Esophagus (tissue), 2 donors: ENCODE results near the gene PRCP. TPM values are rescaled to one million over a fixed set of nuclear protein-coding genes. Genes with fewer than 3 reads are reported as not detected.

Experiments used
- H3K27ac ChIP-seq, 2 donors: one replicate each; pipeline ENCODE4 v1.5.1; 2013; ENCODE audit warnings: low read depth in 2 of 2, mild to moderate bottlenecking in 2 of 2, inconsistent platforms in 1 of 2, low read length in 1 of 2, moderate library complexity in 1 of 2
- H3K27me3 ChIP-seq, 2 donors: one replicate each; pipeline ENCODE4 v1.6.1; 2013; ENCODE audit warnings: low read length in 2 of 2, control low read depth in 1 of 2, mild to moderate bottlenecking in 1 of 2; ENCODE audit not compliant: insufficient read depth in 2 of 2, control insufficient read depth in 1 of 2
- H3K36me3 ChIP-seq, 2 donors: one replicate each; pipeline ENCODE4 v1.6.1; 2013; ENCODE audit warnings: low read length in 1 of 2; ENCODE audit not compliant: control insufficient read depth in 2 of 2, insufficient read depth in 2 of 2
- H3K4me1 ChIP-seq, 2 donors: one replicate each; pipeline ENCODE4 v1.6.1; 2013; ENCODE audit warnings: low read length in 1 of 2; ENCODE audit not compliant: control insufficient read depth in 2 of 2, insufficient read depth in 2 of 2
- H3K4me3 ChIP-seq, 2 donors: one replicate each; pipeline ENCODE4 v1.5.1; 2013; ENCODE audit warnings: low read length in 2 of 2, mild to moderate bottlenecking in 2 of 2, low read depth in 1 of 2, moderate library complexity in 1 of 2
- H3K9me3 ChIP-seq, 2 donors: one replicate each; pipeline ENCODE4 v1.6.1; 2013; ENCODE audit warnings: mild to moderate bottlenecking in 2 of 2, low read depth in 1 of 2, low read length in 1 of 2, moderate library complexity in 1 of 2; ENCODE audit not compliant: control insufficient read depth in 2 of 2, insufficient read depth in 1 of 2
- WGBS, 2 donors: extraction: QIAGEN DNeasy Blood & Tissue Kit; methylation state at CpG; one replicate each; pipeline ENCODE4 v1.1.7; 2013; 5-methylcytosine and 5-hydroxymethylcytosine counted together
- polyA plus RNA-seq, 2 donors: library from polyadenylated mRNA; stranded (reverse); fragments of 200-250 nt; gene quantifications; one replicate each; pipeline ENCODE4 v1.2.3, GENCODE V29; 2013
- donor health status: healthy with polysubstance abuse.
- donor health status: Bipolar disorder and iron deficiency.

The PRCP gene
- polyA plus RNA-seq, 2 donors: 22.1 to 38.3 TPM

- peak overlapping the region; percentile 96 to 99 for H3K27ac ChIP-seq
- no peaks in the 10 kb centered on the region for H3K36me3 ChIP-seq
- H3K4me3 ChIP-seq: peak overlapping the region; percentile 82 to 90
- H3K9me3 ChIP-seq: no peaks in the 10 kb centered on the region
- peaks cover 0 to 2% of the 10 kb centered on the region in 2 donors for H3K4me1 ChIP-seq
- WGBS, 2 donors: 0 to 2% methylated on average over 11 of the region's 11 CpGs
- H3K27me3 ChIP-seq: no peaks in the 10 kb centered on the region
Observed at GRCh38 chr11:82899957-82900276, 313 bp downstream of the PRCP start.

GRCh38 chr11:82899186-82899820 lies 927 bp downstream of the PRCP start:
- Histone ChIP-seq H3K4me1 (peaks cover 0 to 2% of the 10 kb centered on the region in 2 donors), H3K27ac (no peak overlapping the region), H3K9me3 (no peaks in the 10 kb centered on the region), H3K4me3 (peak overlapping the region; percentile 82 to 90), H3K27me3 (no peaks in the 10 kb centered on the region), H3K36me3 (no peaks in the 10 kb centered on the region)
- WGBS, 2 donors: 28 to 30% methylated on average over 3 of the region's 3 CpGs

- H3K4me3 ChIP-seq: no peak overlapping the region
- H3K27ac ChIP-seq: no peak overlapping the region
- H3K36me3 ChIP-seq: no peaks in the 10 kb centered on the region
- H3K4me1 ChIP-seq: peaks cover 0 to 2% of the 10 kb centered on the region in 2 donors
- H3K9me3 ChIP-seq: no peaks in the 10 kb centered on the region
- WGBS, 2 donors: 30 to 39% methylated on average over 1 of the region's 1 CpG
- H3K27me3 ChIP-seq: no peaks in the 10 kb centered on the region
Observed at GRCh38 chr11:82898241-82898640, 2.0 kb downstream of the PRCP start.

- 91 to 96% methylated on average over 6 of the region's 6 CpGs for WGBS, 2 donors
- Histone ChIP-seq H3K27ac (no peak overlapping the region), H3K27me3 (no peaks in the 10 kb centered on the region), H3K4me3 (no peak overlapping the region), H3K36me3 (no peaks in the 10 kb centered on the region), H3K4me1 (peaks cover 0 to 2% of the 10 kb centered on the region in 2 donors), H3K9me3 (no peaks in the 10 kb centered on the region)
Observed at GRCh38 chr11:82896183-82896582, 4.0 kb downstream of the PRCP start.

- no peaks in the 10 kb centered on the region for H3K27me3 ChIP-seq
- H3K27ac ChIP-seq: no peak overlapping the region
- H3K4me3 ChIP-seq: no peak overlapping the region
- H3K9me3 ChIP-seq: no peaks in the 10 kb centered on the region
- peaks cover 0 to 2% of the 10 kb centered on the region in 2 donors for H3K4me1 ChIP-seq
- H3K36me3 ChIP-seq: no peaks in the 10 kb centered on the region
Observed at GRCh38 chr11:82895437-82896091, 4.7 kb downstream of the PRCP start.

- Histone ChIP-seq H3K9me3 (no peaks in the 10 kb centered on the region), H3K27me3 (no peaks in the 10 kb centered on the region), H3K27ac (no peak overlapping the region), H3K36me3 (no peaks in the 10 kb centered on the region), H3K4me3 (no peak overlapping the region), H3K4me1 (peaks cover 0 to 2% of the 10 kb centered on the region in 2 donors)
- 93 to 94% methylated on average over 2 of the region's 2 CpGs for WGBS, 2 donors
Observed at GRCh38 chr11:82892611-82893169, 7.5 kb downstream of the PRCP start.

- Histone ChIP-seq H3K27ac (no peak overlapping the region), H3K9me3 (no peaks in the 10 kb centered on the region), H3K4me3 (no peak overlapping the region), H3K27me3 (no peaks in the 10 kb centered on the region), H3K36me3 (no peaks in the 10 kb centered on the region), H3K4me1 (peaks cover 0 to 2% of the 10 kb centered on the region in 2 donors)
Observed at GRCh38 chr11:82890936-82891335, 9.3 kb downstream of the PRCP start.

- no peak overlapping the region for H3K4me3 ChIP-seq
- no peaks in the 10 kb centered on the region for H3K27me3 ChIP-seq
- 84 to 92% methylated on average over 1 of the region's 1 CpG for WGBS, 2 donors
- H3K27ac ChIP-seq: no peak overlapping the region
- H3K4me1 ChIP-seq: peaks cover 0 to 2% of the 10 kb centered on the region in 2 donors
- H3K9me3 ChIP-seq: no peaks in the 10 kb centered on the region
- no peaks in the 10 kb centered on the region for H3K36me3 ChIP-seq
Observed at GRCh38 chr11:82890002-82890341, 10.3 kb downstream of the PRCP start.

- WGBS, 2 donors: 54 to 57% methylated on average over 6 of the region's 6 CpGs
- Histone ChIP-seq H3K9me3 (no peaks in the 10 kb centered on the region), H3K36me3 (no peaks in the 10 kb centered on the region), H3K27me3 (no peaks in the 10 kb centered on the region), H3K4me3 (no peak overlapping the region), H3K4me1 (peaks cover 0 to 2% of the 10 kb centered on the region in 2 donors), H3K27ac (no peak overlapping the region)
Observed at GRCh38 chr11:82889133-82890001, 10.9 kb downstream of the PRCP start.
